Measurements from ENCODE around the gene DHRS12.

Gene DHRS12

DNA sequence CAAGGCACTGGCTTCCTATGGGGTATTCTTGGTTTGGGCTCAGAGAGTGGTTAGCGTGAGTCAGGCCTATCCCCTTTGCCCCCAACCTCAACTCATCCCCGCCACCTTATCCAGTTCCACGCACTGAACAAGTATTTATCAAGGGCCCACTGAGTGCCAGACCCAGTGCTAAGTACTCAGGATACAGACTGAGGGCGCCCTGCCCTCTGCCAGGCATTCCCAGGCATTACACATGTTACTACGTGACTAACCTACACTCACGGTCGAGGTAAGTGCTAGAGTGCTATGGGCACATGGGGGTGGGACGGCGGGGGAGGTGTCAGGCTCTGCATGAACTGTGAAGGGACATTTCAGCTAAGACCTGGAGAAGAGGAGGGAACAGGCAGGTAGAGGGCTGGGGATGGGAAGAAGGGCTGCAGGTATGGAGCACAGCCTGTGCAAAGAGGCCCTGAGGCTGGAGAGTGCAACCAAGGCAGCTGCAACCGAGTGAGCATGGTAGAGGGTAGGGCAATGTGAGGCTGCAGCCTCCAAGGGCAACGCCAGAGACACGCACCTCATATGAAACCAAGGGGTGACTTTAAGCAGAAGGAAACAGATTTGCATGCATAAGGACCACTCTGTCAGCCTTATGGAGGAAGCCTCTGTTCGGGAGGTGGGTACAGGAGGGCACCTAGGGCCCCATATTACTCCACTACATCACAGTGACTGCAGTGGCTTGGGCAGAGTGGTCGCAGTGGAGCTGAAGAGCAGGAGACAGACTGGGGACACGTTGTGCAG lies 22.5 kb downstream of the DHRS12 start:
- DNase-seq (ENCODE audit: low read depth): no peak

DNA sequence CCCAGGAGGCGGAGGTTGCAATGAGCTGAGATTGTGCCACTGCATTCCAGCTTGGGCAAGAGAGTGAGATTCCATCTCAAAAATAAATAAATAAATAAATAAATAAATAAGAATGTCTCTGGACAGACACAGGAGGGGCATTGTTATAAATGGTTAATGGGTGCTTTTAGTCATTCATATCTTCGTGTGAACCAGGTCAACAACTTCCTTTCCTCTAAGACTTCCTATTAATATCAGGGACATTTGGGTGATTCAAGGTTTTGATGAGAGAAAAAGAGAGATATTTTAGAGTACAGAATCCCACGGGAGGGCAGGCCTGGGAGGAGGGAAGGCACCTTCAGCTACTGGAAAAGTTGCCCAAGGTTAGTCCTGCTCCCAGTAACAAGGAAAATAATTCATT lies 23.9 kb downstream of the DHRS12 start:
- DNase-seq (ENCODE audit: low read depth): no peak

- no peak for DNase-seq (ENCODE audit: low read depth)
Observed at GRCh38 chr13:51778392-51778791, 25.6 kb downstream of the DHRS12 start.

DNA sequence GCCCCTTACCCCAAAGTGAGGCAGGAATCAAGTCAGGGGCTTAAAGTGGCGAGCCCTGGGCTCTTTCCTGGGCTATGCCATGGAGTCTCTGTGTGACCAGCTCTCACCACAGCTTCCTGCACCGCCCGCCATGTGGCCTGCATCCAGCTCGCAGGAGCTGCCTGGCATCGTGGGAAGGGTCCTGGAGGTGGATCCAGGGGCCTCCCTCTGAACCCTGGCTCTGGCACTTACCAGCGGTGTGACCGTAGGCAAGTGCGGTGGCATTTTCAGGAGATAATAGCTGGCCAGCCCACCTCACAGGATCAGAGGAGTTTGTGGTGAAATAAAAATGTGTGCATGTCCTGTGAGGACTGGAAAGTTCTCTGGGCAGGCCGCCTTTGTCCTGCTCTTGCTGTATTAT lies 26.0 kb downstream of the DHRS12 start:
- DNase-seq (ENCODE audit: low read depth): no peak

- no peak for DNase-seq (ENCODE audit: low read depth)
Observed at GRCh38 chr13:51776179-51776578, 27.8 kb downstream of the DHRS12 start.

- DNase-seq (ENCODE audit: low read depth): no peak
Observed at GRCh38 chr13:51773515-51773914, 30.4 kb downstream of the DHRS12 start.

GRCh38 chr13:51772781-51773180 lies 31.2 kb downstream of the DHRS12 start:
- no peak for DNase-seq (ENCODE audit: low read depth)

GRCh38 chr13:51772105-51772455 lies 31.9 kb downstream of the DHRS12 start:
- DNase-seq (ENCODE audit: low read depth): no peak

DNA sequence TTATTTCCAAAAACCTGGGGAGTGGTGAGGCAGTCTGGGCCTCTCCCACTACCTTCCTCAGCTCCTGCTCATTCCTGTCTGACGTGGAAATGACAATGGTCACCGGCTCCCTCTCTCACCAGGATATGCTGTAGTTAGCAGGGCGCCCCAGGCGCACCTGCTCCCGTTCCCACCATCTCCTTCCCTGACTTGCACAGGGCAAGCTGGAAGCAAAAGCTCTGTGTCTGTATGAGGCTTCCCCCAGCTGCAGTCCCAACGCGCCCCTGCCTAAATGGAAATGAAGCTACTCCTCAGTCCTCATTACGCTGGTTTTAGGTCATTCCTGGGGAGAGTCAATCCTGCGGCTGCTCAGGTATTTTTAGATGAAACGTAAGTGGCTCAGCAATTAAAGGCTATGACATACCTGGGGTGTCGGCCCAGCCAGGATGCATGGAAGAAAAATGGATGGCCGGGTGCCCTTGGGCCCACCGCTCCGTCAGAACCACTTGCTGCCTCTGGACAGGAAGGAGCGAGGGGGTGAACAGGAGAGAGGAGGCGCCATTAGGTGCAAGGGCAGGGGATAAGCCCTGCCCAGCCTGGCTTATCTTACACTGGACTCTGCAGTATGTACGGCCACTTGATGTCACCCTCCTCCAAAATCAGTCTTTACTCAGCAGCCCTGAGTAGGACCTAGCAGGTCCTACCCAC lies 32.4 kb downstream of the DHRS12 start:
- no peak for DNase-seq (ENCODE audit: low read depth)

DNA sequence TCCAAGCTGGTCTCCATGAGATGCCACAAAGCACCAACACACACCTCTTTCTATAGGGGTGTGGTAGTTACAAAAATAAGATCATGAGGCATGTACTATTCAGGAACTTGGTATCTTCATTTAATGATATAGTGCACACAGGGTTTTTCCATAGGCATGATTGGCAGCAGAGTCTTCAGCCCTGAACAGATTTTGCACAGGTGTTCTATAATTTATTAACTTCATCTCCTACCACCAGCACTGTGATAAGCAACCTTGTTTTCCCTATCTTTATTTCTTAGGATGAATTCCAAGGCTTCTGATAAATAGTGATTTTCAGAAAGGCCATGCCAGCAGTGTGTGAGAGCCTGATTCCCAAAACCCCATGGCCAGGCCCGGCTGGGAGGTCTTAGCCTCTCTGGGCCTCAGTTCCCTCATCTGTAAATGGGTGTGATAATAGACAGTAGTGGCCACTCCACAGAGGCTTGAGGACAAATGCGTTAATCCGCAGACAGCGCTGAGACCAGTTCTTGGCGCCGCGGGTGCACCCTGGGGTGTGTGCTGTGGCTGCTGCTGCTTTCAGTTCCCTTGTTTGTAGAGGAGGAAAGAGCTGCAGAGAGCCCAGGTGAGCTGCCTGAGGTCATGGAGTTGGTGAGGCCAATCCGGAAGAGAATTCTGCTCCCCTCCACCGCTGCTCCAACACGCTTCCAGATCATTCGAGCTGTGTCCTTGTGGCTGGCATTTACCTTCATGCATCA lies 33.1 kb downstream of the DHRS12 start:
- DNase-seq (ENCODE audit: low read depth): no peak

GRCh38 chr13:51770160-51770559 lies 33.8 kb downstream of the DHRS12 start:
- DNase-seq (ENCODE audit: low read depth): no peak

GRCh38 chr13:51769455-51770127 lies 34.4 kb downstream of the DHRS12 start:
- DNase-seq (ENCODE audit: low read depth): no peak

DNA sequence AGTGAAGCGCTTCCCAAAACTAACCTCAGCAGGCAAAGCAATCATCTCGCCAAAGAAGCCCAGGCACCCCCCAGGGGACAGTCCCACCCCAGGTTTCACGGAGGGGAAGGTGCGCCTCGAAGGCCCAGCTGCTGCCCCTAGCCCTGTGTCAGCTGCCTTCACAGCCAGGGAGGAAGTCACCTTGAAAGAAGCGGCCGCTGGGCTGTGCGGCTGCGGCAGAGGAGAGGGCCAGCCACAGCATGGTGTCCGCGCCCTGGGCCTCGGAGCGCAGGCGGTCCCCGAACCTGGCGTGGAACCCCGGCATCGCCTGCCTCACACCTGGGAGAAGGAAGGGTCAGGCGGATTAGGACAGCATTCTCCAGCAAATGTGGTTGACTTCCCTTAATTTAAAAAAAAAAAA lies 35.0 kb downstream of the DHRS12 start:
- DNase-seq (ENCODE audit: low read depth): no peak

DNA sequence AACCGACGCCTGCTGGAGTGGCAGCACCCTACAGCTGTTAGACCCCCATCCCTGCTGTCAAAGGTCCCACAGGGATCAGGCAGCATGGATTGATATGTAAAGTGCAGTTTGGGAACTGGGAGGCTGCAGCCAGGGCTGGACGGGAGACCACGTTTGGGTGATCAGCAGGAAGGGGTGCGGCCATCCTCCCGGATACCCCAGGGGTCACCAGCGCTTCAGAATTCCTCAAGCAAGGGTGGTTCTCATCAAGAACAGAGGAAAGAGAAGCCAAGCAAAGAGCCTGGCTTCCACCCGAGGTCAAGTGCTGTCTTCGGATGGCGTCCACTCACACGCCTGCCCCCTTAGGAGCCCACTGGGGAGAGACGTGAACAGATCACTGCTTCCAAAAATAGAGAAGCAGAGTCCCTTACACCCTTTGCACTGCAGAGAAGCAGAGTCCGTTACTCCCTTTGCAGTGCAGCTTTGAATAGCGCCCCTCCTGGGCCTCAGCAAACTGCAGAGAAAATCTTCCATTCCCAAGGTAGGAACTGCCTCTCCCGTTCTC lies 35.5 kb downstream of the DHRS12 start:
- DNase-seq (ENCODE audit: low read depth): no peak

- DNase-seq (ENCODE audit: low read depth): no peak
Observed at GRCh38 chr13:51767100-51767499, 36.9 kb downstream of the DHRS12 start.

DNA sequence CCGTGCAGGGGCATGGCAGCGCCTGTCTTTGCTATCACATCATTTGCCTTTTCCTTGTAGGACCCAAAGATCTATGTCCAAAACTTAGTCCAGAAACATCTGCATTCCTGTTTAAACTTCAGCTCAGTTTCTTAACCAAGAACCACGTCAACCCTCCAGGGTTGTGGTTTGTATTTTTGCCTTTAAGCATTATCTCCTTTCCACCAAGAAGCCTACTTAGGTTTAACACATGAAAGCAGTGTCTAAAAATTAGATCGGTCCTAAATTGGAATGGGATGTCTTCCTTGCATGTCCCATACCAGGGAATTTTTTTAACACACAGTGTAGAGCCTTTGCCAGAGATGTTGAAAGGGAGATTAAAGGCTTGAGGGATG lies 38.8 kb downstream of the DHRS12 start:
- no peak for DNase-seq (ENCODE audit: low read depth)

DNA sequence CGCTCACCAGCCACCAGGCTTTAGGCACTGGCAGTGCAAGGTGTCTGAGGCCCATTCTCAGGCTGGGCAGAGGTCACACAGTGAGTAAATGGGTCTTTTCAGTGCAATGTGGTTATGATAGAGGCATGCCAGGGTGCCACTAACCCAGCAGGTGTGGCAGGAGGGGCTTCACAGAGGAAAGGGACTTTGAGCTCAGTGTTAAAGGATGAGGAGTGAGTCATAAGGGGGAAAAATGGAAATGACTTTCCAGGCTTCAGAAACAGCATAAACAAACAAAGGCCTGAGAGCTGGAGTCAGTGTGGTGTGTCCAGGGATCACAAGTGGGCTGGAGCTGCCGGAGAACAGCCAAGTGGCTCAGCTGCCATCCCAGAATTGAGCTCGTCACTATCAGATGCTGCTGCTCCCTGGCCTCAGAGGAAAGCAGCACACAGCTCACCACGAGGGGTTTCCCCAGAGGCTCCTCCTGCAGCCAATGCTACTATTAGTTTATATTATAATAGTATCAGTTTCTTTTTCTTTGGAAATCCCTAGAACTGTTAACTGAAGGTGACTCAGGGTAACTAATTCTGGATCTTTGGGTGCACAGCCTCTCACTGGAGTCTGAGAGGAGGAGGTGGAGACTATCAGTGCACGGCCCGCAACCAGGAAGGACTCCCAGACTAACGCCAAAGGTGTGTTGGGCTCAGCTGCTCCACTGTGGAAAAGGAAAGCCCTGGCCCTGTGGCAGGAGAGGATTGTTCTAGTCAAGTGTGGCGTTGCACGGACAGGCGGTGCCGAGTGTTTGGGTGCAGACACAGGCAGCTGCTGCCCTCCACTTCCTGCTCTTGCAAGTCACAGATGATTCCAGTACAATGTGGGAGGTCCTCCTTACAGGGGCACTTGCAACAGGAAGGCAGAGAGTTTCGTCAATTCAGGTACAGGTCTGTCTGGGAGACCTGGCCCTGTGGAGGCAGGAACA lies 39.5 kb downstream of the DHRS12 start:
- DNase-seq (ENCODE audit: low read depth): no peak

DNA sequence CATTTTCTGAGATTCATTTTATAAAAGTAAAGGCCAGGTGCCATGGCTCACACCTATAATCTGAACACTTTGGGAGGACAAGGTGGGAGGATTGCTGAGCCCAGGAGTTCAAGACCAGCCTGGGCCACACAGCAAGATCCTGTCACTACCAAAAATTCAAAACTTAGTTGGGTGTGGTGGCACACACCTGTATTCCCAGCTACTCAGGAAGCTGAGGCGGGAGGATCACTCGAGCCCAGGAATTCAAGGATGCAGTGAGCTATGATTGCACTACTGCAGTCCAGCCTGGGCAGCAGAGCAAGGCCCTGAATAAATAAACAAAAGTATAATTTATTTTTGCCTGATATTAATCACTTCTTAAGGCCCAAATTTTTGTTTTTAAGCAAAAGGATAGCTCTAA lies 40.5 kb downstream of the DHRS12 start:
- DNase-seq (ENCODE audit: low read depth): no peak

DNA sequence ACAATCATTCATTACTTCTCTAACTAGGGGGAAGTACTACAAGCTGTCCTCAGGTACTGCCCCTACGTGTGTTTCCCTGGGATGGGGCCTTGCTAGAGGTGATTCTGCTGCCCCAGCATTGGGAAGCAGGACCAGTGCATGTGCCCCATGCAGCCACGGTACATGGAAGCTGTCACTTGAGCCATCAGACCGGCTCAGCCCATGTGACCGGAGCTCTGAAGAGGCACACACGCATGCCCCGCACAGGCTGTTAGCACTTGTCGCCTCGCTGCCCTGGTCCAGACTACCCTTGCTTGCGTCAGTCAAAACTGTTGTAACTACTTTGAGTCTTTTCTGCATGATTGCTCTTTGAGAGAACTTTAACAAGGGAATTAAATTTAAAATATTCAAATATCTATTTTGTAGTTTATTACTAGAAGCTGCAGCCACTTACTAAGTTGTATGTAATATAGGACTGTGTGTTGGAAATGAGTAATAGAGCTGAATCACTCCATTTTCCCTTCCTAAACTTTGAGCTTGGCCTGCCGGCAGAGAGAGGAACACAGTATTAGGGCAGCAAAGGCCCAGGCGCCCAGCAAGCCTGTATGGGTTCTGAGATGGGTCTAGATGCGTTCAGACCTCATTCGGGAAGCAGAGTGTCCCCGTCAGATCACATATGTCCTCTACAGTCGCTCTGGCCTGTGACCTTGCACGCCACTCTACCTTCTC lies 42.2 kb downstream of the DHRS12 start:
- no peak for DNase-seq (ENCODE audit: low read depth)

DNA sequence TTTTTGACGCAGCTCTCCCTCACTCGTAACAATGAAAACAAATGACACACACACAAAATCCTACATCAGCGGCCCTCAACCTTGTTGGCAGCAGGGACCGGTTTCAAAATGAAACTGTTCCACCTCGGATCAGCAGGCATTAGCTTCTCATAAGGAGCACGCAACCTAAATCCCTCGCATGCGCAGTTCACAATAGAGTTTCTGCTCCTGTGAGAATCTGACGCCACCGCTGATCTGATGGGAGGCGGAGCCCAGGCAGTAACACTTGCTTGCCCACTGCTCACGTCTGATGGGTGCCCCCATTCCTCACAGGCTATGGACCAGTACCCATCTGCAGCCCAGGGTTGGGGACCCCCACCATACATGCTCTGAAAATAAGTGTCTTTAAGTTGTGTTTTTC lies 43.4 kb downstream of the DHRS12 start:
- DNase-seq (ENCODE audit: low read depth): no peak

- no peak for DNase-seq (ENCODE audit: low read depth)
Observed at GRCh38 chr13:51759240-51759639, 44.7 kb downstream of the DHRS12 start.
